CD8-positive, alpha-beta memory T cell (primary cell): Measurements from ENCODE around the gene FBXW10B. TPM values are rescaled to one million over a fixed set of nuclear protein-coding genes. Genes with fewer than 3 reads are reported as not detected.

Source experiments
- polyA plus RNA-seq: library from polyadenylated mRNA; unstranded; fragments of 300-500 nt; fragmentation: Illumina TruSeq; gene quantifications from one replicate; pipeline ENCODE4 v1.2.3, GENCODE V29; 2021
- total RNA-seq, 2 experiments: library from RNA; stranded (reverse); gene quantifications; one replicate each; pipeline ENCODE4 v1.2.3, GENCODE V29; 2021

The FBXW10B gene
- total and polyA plus RNA-seq, 3 experiments from 2014 or later = 0.26 to 0.89 TPM; not detected in 1

Other genes starting within 250 kb of the FBXW10B start
- gene CDRT4, start 152.1 kb downstream of the FBXW10B start, total RNA-seq = 1 to 10 TPM; 1.8 to 2.7 TPM
- not detected for gene CDRT4, start 152.1 kb downstream of the FBXW10B start, polyA plus RNA-seq
- 1 to 10 TPM; 6.9 to 7.6 TPM for gene TVP23C, start 56.2 kb downstream of the FBXW10B start, total RNA-seq
- gene TVP23C, start 56.2 kb downstream of the FBXW10B start, polyA plus RNA-seq = 6.3 TPM
- gene TRIM16, start 64.6 kb upstream of the FBXW10B start, total RNA-seq = 1 to 10 TPM; 8.1 to 8.2 TPM
- 1.8 TPM for gene TRIM16, start 64.6 kb upstream of the FBXW10B start, polyA plus RNA-seq
- gene ZNF286A, start 80.0 kb upstream of the FBXW10B start, total RNA-seq = 10 to 100 TPM; 26.4 to 27.6 TPM
- 18.9 TPM for gene ZNF286A, start 80.0 kb upstream of the FBXW10B start, polyA plus RNA-seq
- gene TBC1D26, start 112.6 kb upstream of the FBXW10B start, total RNA-seq = under 1 TPM; 0.20 to 0.26 TPM
- gene TBC1D26, start 112.6 kb upstream of the FBXW10B start, polyA plus RNA-seq = 0.23 TPM